A549 (cell line): ENCODE results near the gene PEX7.

Experiments used
- CTCF ChIP-seq: fragments of >200 bp; sonication (Bioruptor Twin); formaldehyde crosslinking; IDR thresholded peaks from 3 replicates; pipeline ENCODE4 v1.5.1; 2016
- ELK1 ChIP-seq: fragments of 150-350 bp; IDR thresholded peaks from 2 replicates; pipeline ENCODE4 v1.6.1; 2014; ENCODE audit warnings: low read depth, mild to moderate bottlenecking, low read length
- EP300 ChIP-seq, 2 experiments: fragments of >200 bp; sonication (Bioruptor Twin); formaldehyde crosslinking; IDR thresholded peaks; 2 replicates in 1 of 2; 3 replicates in 1 of 2; pipeline ENCODE4 v1.6.1; 2016 to 2017
- MAX ChIP-seq: IDR thresholded peaks from 2 replicates; pipeline ENCODE4 v1.6.1; 2012
- NFE2L2 ChIP-seq: fragments of 150-350 bp; conservative IDR thresholded peaks from 2 replicates; pipeline ENCODE4 v1.6.1; 2014; ENCODE audit warnings: low read length
- POLR2A ChIP-seq: IDR thresholded peaks from 2 replicates; pipeline ENCODE4 v1.6.1; 2012; ENCODE audit warnings: mild to moderate bottlenecking, low read length
- RAD21 ChIP-seq, 2 experiments: fragments of >200 bp in 1 of 2; sonication (Bioruptor Twin) in 1 of 2; formaldehyde crosslinking in 1 of 2; IDR thresholded peaks in 1 of 2; conservative IDR thresholded peaks in 1 of 2; 2 replicates in 1 of 2; 3 replicates in 1 of 2; pipeline ENCODE4 v1.6.1; 2012 to 2018; ENCODE audit warnings: inconsistent platforms in 1 of 2
- REST ChIP-seq: fragments of 200-600 bp; sonication (generic); IDR thresholded peaks from 2 replicates; pipeline ENCODE4 v1.6.1; 2016; ENCODE audit warnings: antibody characterized with exemption, mild to moderate bottlenecking, moderate library complexity
- TP53 ChIP-seq: fragments of 250-450 bp; sonication (Bioruptor Pico); IDR thresholded peaks from 2 replicates; pipeline ENCODE4 v1.5.0; 2021; ENCODE audit warnings: mild to moderate bottlenecking, moderate library complexity

- TF ChIP-seq CTCF: no peak
- TF ChIP-seq ELK1: no peak
- no peak for TF ChIP-seq EP300 (IDR thresholded peaks at IDR 0.05)
- TF ChIP-seq REST: no peak
- TF ChIP-seq NFE2L2: no peak
- TF ChIP-seq MAX: no peak
- TF ChIP-seq RAD21 (conservative IDR thresholded peaks at IDR 0.05 in 1 of 2, IDR thresholded peaks at IDR 0.05 in 1 of 2): no peak
- TF ChIP-seq TP53 (CRISPR knock-in tag): no peak
- TF ChIP-seq POLR2A: no peak
Measured at GRCh38 chr6:136811272-136811671, 11.1 kb upstream of the PEX7 start.
